Measurements from ENCODE around the gene ARHGAP31.

Gene ARHGAP31

DNA sequence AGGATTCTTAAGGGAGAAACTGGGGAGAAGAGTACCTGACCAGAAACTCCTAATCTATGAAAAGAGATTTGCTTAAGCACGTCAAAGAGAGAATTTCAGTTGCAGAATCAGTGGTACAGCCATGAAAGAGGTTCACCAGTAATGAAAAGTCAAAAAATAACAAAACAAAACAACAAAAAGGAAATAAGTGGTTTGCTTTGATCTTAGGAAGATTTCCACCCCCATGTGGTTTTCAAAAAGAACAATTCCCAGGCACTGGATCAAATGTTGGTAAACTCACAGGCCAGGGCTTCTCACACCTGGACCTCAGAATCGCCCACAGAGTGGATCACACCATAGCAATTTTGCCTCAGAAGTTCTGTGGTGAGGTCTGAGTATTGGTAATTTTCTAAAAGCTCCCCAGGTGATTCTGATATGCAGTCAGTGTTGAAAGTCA lies 101.8 kb downstream of the ARHGAP31 start:
- Histone ChIP-seq H3K4me3 (ENCODE audit: low read length) (no peak overlapping the region), H3K79me2 (ENCODE audit: control insufficient read depth, low read length) (no peaks in the 10 kb centered on the region), H3K4me2 (ENCODE audit: low read length) (no peak overlapping the region), H3K27me3 (ENCODE audit: control insufficient read depth, low read length) (no peaks in the 10 kb centered on the region), H3K9me2 (replicated peaks; ENCODE audit: control insufficient read depth, low read length) (no peaks in the 10 kb centered on the region), H3K4me1 (ENCODE audit: control insufficient read depth, low read length) (peaks cover 4% of the 10 kb centered on the region), H3K9me3 (ENCODE audit: control insufficient read depth, insufficient read depth, low read length) (no peaks in the 10 kb centered on the region), H3K27ac (ENCODE audit: low read depth, low read length) (no peak overlapping the region), H3F3A (ENCODE audit: control insufficient read depth, insufficient read depth) (no peaks in the 10 kb centered on the region), H4K20me1 (ENCODE audit: control insufficient read depth, insufficient read depth, low read depth, low read length) (no peaks in the 10 kb centered on the region), H3K36me3 (ENCODE audit: control insufficient read depth, low read length) (no peaks in the 10 kb centered on the region)
- TF ChIP-seq, protein P1, sequence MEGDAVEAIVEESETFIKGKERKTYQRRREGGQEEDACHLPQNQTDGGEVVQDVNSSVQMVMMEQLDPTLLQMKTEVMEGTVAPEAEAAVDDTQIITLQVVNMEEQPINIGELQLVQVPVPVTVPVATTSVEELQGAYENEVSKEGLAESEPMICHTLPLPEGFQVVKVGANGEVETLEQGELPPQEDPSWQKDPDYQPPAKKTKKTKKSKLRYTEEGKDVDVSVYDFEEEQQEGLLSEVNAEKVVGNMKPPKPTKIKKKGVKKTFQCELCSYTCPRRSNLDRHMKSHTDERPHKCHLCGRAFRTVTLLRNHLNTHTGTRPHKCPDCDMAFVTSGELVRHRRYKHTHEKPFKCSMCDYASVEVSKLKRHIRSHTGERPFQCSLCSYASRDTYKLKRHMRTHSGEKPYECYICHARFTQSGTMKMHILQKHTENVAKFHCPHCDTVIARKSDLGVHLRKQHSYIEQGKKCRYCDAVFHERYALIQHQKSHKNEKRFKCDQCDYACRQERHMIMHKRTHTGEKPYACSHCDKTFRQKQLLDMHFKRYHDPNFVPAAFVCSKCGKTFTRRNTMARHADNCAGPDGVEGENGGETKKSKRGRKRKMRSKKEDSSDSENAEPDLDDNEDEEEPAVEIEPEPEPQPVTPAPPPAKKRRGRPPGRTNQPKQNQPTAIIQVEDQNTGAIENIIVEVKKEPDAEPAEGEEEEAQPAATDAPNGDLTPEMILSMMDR (IDR thresholded peaks at IDR 0.05; ENCODE audit: low read depth, low read length, poor library complexity, severe bottlenecking): no peak
- TF ChIP-seq EZH2phosphoT487 (IDR thresholded peaks at IDR 0.05; ENCODE audit: borderline replicate concordance, low read length): no peak

- Histone ChIP-seq H3K4me2 (ENCODE audit: low read length) (no peak overlapping the region), H3K4me1 (ENCODE audit: control insufficient read depth, low read length) (peaks cover 11% of the 10 kb centered on the region), H3K36me3 (ENCODE audit: control insufficient read depth, low read length) (no peaks in the 10 kb centered on the region), H3K9me2 (replicated peaks; ENCODE audit: control insufficient read depth, low read length) (no peaks in the 10 kb centered on the region), H3F3A (ENCODE audit: control insufficient read depth, insufficient read depth) (no peaks in the 10 kb centered on the region), H3K4me3 (ENCODE audit: low read length) (no peak overlapping the region), H4K20me1 (ENCODE audit: control insufficient read depth, insufficient read depth, low read depth, low read length) (no peaks in the 10 kb centered on the region), H3K9me3 (ENCODE audit: control insufficient read depth, insufficient read depth, low read length) (no peaks in the 10 kb centered on the region), H3K27ac (ENCODE audit: low read depth, low read length) (no peak overlapping the region), H3K27me3 (ENCODE audit: control insufficient read depth, low read length) (no peaks in the 10 kb centered on the region), H3K79me2 (ENCODE audit: control insufficient read depth, low read length) (no peaks in the 10 kb centered on the region)
- no peak for TF ChIP-seq EZH2phosphoT487 (IDR thresholded peaks at IDR 0.05; ENCODE audit: borderline replicate concordance, low read length)
- TF ChIP-seq, protein P1 (IDR thresholded peaks at IDR 0.05; ENCODE audit: low read depth, low read length, poor library complexity, severe bottlenecking): no peak
These were observed 102.7 kb downstream of the ARHGAP31 start for GRCh38 chr3:119396870-119397269.

- TF ChIP-seq, protein P1 (IDR thresholded peaks at IDR 0.05; ENCODE audit: low read depth, low read length, poor library complexity, severe bottlenecking): no peak
- TF ChIP-seq EZH2phosphoT487 (IDR thresholded peaks at IDR 0.05; ENCODE audit: borderline replicate concordance, low read length): no peak
- Histone ChIP-seq H3K27ac (ENCODE audit: low read depth, low read length) (no peak overlapping the region), H3K4me2 (ENCODE audit: low read length) (no peak overlapping the region)
These were observed 106.3 kb downstream of the ARHGAP31 start for GRCh38 chr3:119400466-119400865.

More at GRCh38 chr3:119400466-119400865, 106.3 kb downstream of the ARHGAP31 start:
- H3K4me3 ChIP-seq (ENCODE audit: low read length): no peak overlapping the region
- H3K4me1 ChIP-seq (ENCODE audit: control insufficient read depth, low read length): peaks cover 11% of the 10 kb centered on the region
- H3K9me2 ChIP-seq (replicated peaks; ENCODE audit: control insufficient read depth, low read length): no peaks in the 10 kb centered on the region
- no peaks in the 10 kb centered on the region for H4K20me1 ChIP-seq (ENCODE audit: control insufficient read depth, insufficient read depth, low read depth, low read length)
- H3K79me2 ChIP-seq (ENCODE audit: control insufficient read depth, low read length): no peaks in the 10 kb centered on the region
- no peaks in the 10 kb centered on the region; the same call in 1 of the 2 replicates for H3K27me3 ChIP-seq (ENCODE audit: control insufficient read depth, low read length)
- H3K9me3 ChIP-seq (ENCODE audit: control insufficient read depth, insufficient read depth, low read length): no peaks in the 10 kb centered on the region
- no peaks in the 10 kb centered on the region for H3K36me3 ChIP-seq (ENCODE audit: control insufficient read depth, low read length)
- no peaks in the 10 kb centered on the region for H3F3A ChIP-seq (ENCODE audit: control insufficient read depth, insufficient read depth)
